Keratinocyte (primary cell): Measurements from ENCODE around the gene PDE1A. TPM values are rescaled to one million over a fixed set of nuclear protein-coding genes. Genes with fewer than 3 reads are reported as not detected.

Experiments
- DNase-seq: peaks from one replicate; pipeline ENCODE4 v3.0.0-alpha.2; 2011; ENCODE audit warnings: low read depth, missing footprints, low spot score
- FAIRE-seq: peaks from 2 replicates; lab custom pipeline; 2011; peaks lifted over from hg19 to GRCh38; lab: Jason Lieb, UNC
- H2AFZ ChIP-seq: 2 replicates; pipeline ENCODE4 v1.6.0; 2012; ENCODE audit warnings: low read length, control low read depth, inconsistent platforms; ENCODE audit not compliant: control insufficient read depth
- H3K27ac ChIP-seq: 2 replicates; pipeline ENCODE4 v1.5.1; 2011; ENCODE audit warnings: low read length; ENCODE audit not compliant: control insufficient read depth, insufficient read depth
- H3K27me3 ChIP-seq: 3 replicates; pipeline ENCODE4 v1.6.0; 2011; ENCODE audit warnings: low read length; ENCODE audit not compliant: control insufficient read depth, insufficient read depth; ENCODE audit errors: extremely low read depth
- H3K36me3 ChIP-seq, 2 experiments: 2 replicates in 1 of 2; 3 replicates in 1 of 2; pipeline ENCODE4 v1.5.1; 2011; ENCODE audit warnings: low read length in 2 of 2, mild to moderate bottlenecking in 1 of 2; ENCODE audit not compliant: control insufficient read depth in 2 of 2, insufficient read depth in 2 of 2; ENCODE audit errors: extremely low read depth in 1 of 2
- H3K4me1 ChIP-seq: 3 replicates; pipeline ENCODE4 v1.5.1; 2011; ENCODE audit warnings: low read length; ENCODE audit not compliant: control insufficient read depth, insufficient read depth; ENCODE audit errors: extremely low read depth
- H3K4me2 ChIP-seq: 3 replicates; pipeline ENCODE4 v1.6.0; 2011; ENCODE audit warnings: low read depth, low read length; ENCODE audit not compliant: control insufficient read depth, insufficient read depth; ENCODE audit errors: extremely low read depth
- H3K4me3 ChIP-seq, 3 experiments: fragments of 200-600 bp in 1 of 3; sonication (generic) in 1 of 3; 2 replicates in 2 of 3; 3 replicates in 1 of 3; pipeline ENCODE4 v1.5.1; 2011 to 2016; ENCODE audit warnings: low read length in 3 of 3, mild to moderate bottlenecking in 3 of 3, control low read depth in 2 of 3, inconsistent platforms in 1 of 3, low read depth in 1 of 3, mixed read lengths in 1 of 3, mixed run types in 1 of 3, moderate library complexity in 1 of 3; ENCODE audit not compliant: control insufficient read depth in 2 of 3, insufficient read depth in 2 of 3; ENCODE audit errors: extremely low read depth in 1 of 3
- H3K79me2 ChIP-seq: 2 replicates; pipeline ENCODE4 v1.6.0; 2012; ENCODE audit warnings: low read length; ENCODE audit not compliant: control insufficient read depth, insufficient read depth
- H3K9ac ChIP-seq: 3 replicates; pipeline ENCODE4 v1.6.0; 2011; ENCODE audit warnings: low read length; ENCODE audit not compliant: control insufficient read depth, insufficient read depth; ENCODE audit errors: extremely low read depth
- H3K9me1 ChIP-seq: 3 replicates; pipeline ENCODE4 v1.6.0; 2011; ENCODE audit warnings: low read length; ENCODE audit not compliant: control insufficient read depth, insufficient read depth; ENCODE audit errors: extremely low read depth
- H3K9me3 ChIP-seq: 2 replicates; pipeline ENCODE4 v1.5.1; 2012; ENCODE audit warnings: low read depth, low read length; ENCODE audit not compliant: control insufficient read depth
- H4K20me1 ChIP-seq: 3 replicates; pipeline ENCODE4 v1.6.0; 2011; ENCODE audit warnings: low read length; ENCODE audit not compliant: control insufficient read depth, insufficient read depth; ENCODE audit errors: extremely low read depth
- EZH2 ChIP-seq: IDR thresholded peaks from one replicate; pipeline ENCODE4 v1.6.1; 2012; ENCODE audit warnings: inconsistent platforms, mild to moderate bottlenecking, low read length, moderate library complexity
- dilution Hi-C: fragments of 300-500 bp; cut with MboI; formaldehyde crosslinking; loops from one replicate; pipeline ENCODE4 v1.7.0; 2020; ENCODE audit warnings: low sequenced_read_pairs; ENCODE audit not compliant: extremely low pct_ligation_motif_present
- polyA plus RNA-seq, 5 experiments: library from polyadenylated mRNA; depleted of rRNA in 3 of 5; stranded (reverse) in 3 of 5; stranded (forward) in 1 of 5; unstranded in 1 of 5; fragments of >200 nt; gene quantifications; 1 replicate in 1 of 5; 2 replicates in 3 of 5; 3 replicates in 1 of 5; pipeline versions ENCODE4 v1.2.1 to v1.2.3, GENCODE V29; 2011 to 2012; ENCODE audit warnings: missing spikeins in 2 of 5, low read depth in 1 of 5, low replicate concordance in 1 of 5
- TF ChIP-seq, protein P1 (sequence below), 3 experiments: IDR thresholded peaks in 1 of 3; conservative IDR thresholded peaks in 1 of 3; optimal IDR thresholded peaks in 1 of 3; 2 replicates in 2 of 3; 3 replicates in 1 of 3; pipeline versions ENCODE3 to v1.5.1; 2011; ENCODE audit warnings: low read length in 3 of 3, mild to moderate bottlenecking in 3 of 3, moderate library complexity in 2 of 3, control low read depth in 1 of 3, inconsistent platforms in 1 of 3; ENCODE audit not compliant: insufficient read depth in 2 of 3; ENCODE audit errors: extremely low read depth in 1 of 3

Gene PDE1A
- polyA plus RNA-seq, 1 donor (not counting 4 experiments of a cell fraction or from before 2014, with no cell fraction given): 0.10 TPM

GRCh38 chr2:182444806-182445205, 18.0 kb upstream of the PDE1A start:
- no peaks in the 10 kb centered on the region for H3K4me1 ChIP-seq
- no peaks in the 10 kb centered on the region for H3K27me3 ChIP-seq
- H3K9me3 ChIP-seq: no peaks in the 10 kb centered on the region
- dilution Hi-C loops: no loop called here
- no peak for DNase-seq
- H3K79me2 ChIP-seq: no peaks in the 10 kb centered on the region
- no peaks in the 10 kb centered on the region for H3K9me1 ChIP-seq
- H4K20me1 ChIP-seq: no peaks in the 10 kb centered on the region
- H3K27ac ChIP-seq: no peak overlapping the region
- H3K9ac ChIP-seq: no peak overlapping the region
- no peak overlapping the region for H2AFZ ChIP-seq
- no peak overlapping the region for H3K4me2 ChIP-seq
- no peak overlapping the region for H3K4me3 ChIP-seq
- FAIRE-seq: no peak
- H3K36me3 ChIP-seq: no peaks in the 10 kb centered on the region
- TF ChIP-seq EZH2: no peak
- TF ChIP-seq, protein P1, sequence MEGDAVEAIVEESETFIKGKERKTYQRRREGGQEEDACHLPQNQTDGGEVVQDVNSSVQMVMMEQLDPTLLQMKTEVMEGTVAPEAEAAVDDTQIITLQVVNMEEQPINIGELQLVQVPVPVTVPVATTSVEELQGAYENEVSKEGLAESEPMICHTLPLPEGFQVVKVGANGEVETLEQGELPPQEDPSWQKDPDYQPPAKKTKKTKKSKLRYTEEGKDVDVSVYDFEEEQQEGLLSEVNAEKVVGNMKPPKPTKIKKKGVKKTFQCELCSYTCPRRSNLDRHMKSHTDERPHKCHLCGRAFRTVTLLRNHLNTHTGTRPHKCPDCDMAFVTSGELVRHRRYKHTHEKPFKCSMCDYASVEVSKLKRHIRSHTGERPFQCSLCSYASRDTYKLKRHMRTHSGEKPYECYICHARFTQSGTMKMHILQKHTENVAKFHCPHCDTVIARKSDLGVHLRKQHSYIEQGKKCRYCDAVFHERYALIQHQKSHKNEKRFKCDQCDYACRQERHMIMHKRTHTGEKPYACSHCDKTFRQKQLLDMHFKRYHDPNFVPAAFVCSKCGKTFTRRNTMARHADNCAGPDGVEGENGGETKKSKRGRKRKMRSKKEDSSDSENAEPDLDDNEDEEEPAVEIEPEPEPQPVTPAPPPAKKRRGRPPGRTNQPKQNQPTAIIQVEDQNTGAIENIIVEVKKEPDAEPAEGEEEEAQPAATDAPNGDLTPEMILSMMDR (optimal IDR thresholded peaks at IDR 0.05 in 1 of 3, IDR thresholded peaks at IDR 0.05 in 1 of 3, conservative IDR thresholded peaks at IDR 0.05 in 1 of 3; ENCODE audit: extremely low read depth in 1 of 3, insufficient read depth in 2 of 3, low read length in 3 of 3): no peak

DNA sequence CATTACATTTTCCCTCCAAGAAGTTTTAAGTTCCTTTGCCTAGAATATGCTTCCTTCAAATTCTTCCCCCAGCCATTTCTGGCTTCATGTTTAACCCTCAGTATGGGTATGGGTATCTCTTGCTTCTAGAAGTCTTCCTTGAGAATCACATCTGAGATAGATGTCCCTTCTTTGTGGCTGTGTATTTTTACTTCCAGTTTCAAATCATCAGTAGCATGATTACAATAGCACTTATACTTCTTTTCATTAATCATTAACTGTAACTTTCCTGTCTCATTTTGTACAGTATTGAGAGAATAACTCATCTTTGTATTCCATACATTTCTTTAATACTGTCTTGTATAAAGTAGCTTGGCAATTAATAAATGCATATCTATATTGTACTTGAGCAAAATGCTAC, 17.3 kb upstream of the PDE1A start:
- Histone ChIP-seq H3K4me1 (no peaks in the 10 kb centered on the region), H3K27me3 (no peaks in the 10 kb centered on the region), H3K79me2 (no peaks in the 10 kb centered on the region), H3K36me3 (no peaks in the 10 kb centered on the region), H2AFZ (no peak overlapping the region), H3K9me3 (no peaks in the 10 kb centered on the region), H3K9ac (no peak overlapping the region), H3K27ac (no peak overlapping the region), H3K9me1 (no peaks in the 10 kb centered on the region), H3K4me2 (no peak overlapping the region), H4K20me1 (no peaks in the 10 kb centered on the region), H3K4me3 (no peak overlapping the region)
- dilution Hi-C loops: no loop called here
- DNase-seq: no peak
- no peak for FAIRE-seq
- no peak for TF ChIP-seq EZH2
- TF ChIP-seq, protein P1 (optimal IDR thresholded peaks at IDR 0.05 in 1 of 3, IDR thresholded peaks at IDR 0.05 in 1 of 3, conservative IDR thresholded peaks at IDR 0.05 in 1 of 3; ENCODE audit: extremely low read depth in 1 of 3, insufficient read depth in 2 of 3, low read length in 3 of 3): no peak
